GM19043 (cell line): ENCODE measurements around the gene FAM83C.

Experiments used
- ATAC-seq: cut with Tn5 transposase; IDR thresholded peaks from one replicate; pipeline ENCODE4 v1.9.1; 2021; ENCODE audit warnings: low read depth; ENCODE audit not compliant: unreplicated experiment

Gene FAM83C

GRCh38 chr20:35300469-35301262 lies 8.4 kb upstream of the FAM83C start:
- ATAC-seq, result no peak

GRCh38 chr20:35299780-35300179 lies 7.6 kb upstream of the FAM83C start:
- no peak for ATAC-seq

- no peak for ATAC-seq
Observed at GRCh38 chr20:35298264-35298663, 6.0 kb upstream of the FAM83C start.

GRCh38 chr20:35297740-35298139 lies 5.5 kb upstream of the FAM83C start:
- no peak for ATAC-seq

- no peak for ATAC-seq
Observed at GRCh38 chr20:35297155-35297554, 4.9 kb upstream of the FAM83C start.

GRCh38 chr20:35296101-35296554 lies 3.9 kb upstream of the FAM83C start:
- no peak for ATAC-seq

GRCh38 chr20:35295674-35296073 lies 3.4 kb upstream of the FAM83C start:
- no peak for ATAC-seq

GRCh38 chr20:35295058-35295457 lies 2.8 kb upstream of the FAM83C start:
- ATAC-seq, result no peak

GRCh38 chr20:35294293-35294685 lies 2.1 kb upstream of the FAM83C start:
- ATAC-seq, result no peak

- no peak for ATAC-seq
Observed at GRCh38 chr20:35293303-35294292, 1.4 kb upstream of the FAM83C start.

- ATAC-seq, result no peak
Observed at GRCh38 chr20:35292504-35293285, 470 bp upstream of the FAM83C start.

GRCh38 chr20:35290887-35291417 lies 1.3 kb downstream of the FAM83C start:
- no peak for ATAC-seq

- no peak for ATAC-seq
Observed at GRCh38 chr20:35290186-35290886, 1.9 kb downstream of the FAM83C start.

- no peak for ATAC-seq
Observed at GRCh38 chr20:35288325-35289060, 3.7 kb downstream of the FAM83C start.

- no peak for ATAC-seq
Observed at GRCh38 chr20:35287509-35288324, 4.5 kb downstream of the FAM83C start.

- ATAC-seq, result no peak
Observed at GRCh38 chr20:35286899-35287508, 5.2 kb downstream of the FAM83C start.

- no peak for ATAC-seq
Observed at GRCh38 chr20:35286077-35286898, 5.9 kb downstream of the FAM83C start.
